Activated T-cell treated with anti-CD3 and anti-CD28 coated beads for 4 hours (primary cell): ENCODE results near the gene RHBDL3.
"Not testable (repeated sequence)": the region's sequence is repeated elsewhere in the genome, so short reads cannot be mapped to it uniquely, and the experiment has no call there.

Experiments used
- DNase-seq: peaks from one replicate; pipeline ENCODE4 v3.0.0-alpha.2; 2020

Gene RHBDL3

GRCh38 chr17:32297860-32298259 is 32.2 kb downstream of the RHBDL3 start:
- no peak for DNase-seq

DNA sequence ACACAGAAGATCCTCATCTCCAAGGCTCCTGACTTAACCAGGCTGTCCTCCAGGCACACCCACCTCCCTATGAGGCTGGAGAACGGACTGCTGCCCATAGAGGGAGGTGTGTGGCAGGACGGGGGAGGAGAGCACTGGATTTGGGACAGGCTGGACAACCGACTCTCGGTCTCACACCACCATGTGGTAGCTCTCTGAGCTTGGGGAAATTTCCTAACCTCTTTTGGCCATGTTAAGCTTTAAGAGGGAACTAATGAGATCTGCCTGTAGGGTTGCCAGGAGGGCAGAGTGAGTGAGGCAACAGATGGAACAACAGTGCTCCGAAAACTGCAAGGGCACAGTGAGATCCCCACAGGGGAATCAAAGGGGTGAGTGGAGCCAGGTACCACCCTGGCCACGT is 32.7 kb downstream of the RHBDL3 start:
- no peak for DNase-seq

- DNase-seq: no peak
Observed at GRCh38 chr17:32298721-32299579, 33.3 kb downstream of the RHBDL3 start.

DNA sequence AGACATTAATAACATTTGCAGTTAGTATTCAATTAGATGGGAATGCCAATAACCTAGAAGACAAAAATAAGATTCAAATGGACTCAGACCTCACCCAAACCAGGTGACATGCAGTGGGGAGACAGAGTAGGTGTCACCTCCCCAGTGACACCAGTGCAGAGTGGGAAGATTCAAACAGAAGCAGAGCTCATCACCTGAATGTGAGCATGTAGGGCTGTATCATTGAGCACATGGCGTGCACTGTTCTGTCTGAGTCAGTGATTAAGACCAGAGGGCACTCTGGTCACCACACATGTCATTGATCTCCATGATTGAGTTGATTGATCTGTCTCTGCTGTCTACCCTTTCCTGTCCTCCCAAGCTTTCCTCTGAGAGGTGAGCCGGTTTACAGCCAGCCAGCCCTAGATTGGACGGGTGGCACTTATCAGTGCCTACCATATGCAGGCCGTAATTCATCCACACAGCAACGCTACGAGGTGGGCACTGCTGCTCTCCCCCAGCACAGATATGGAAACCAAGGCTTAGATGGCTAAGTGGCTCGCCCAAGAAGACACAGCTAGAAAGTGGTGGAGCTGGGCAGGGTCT is 34.0 kb downstream of the RHBDL3 start:
- no peak for DNase-seq

GRCh38 chr17:32302037-32302436 is 36.4 kb downstream of the RHBDL3 start:
- no peak for DNase-seq

GRCh38 chr17:32302860-32303649 is 37.4 kb downstream of the RHBDL3 start:
- no peak for DNase-seq

GRCh38 chr17:32303781-32304288 is 38.2 kb downstream of the RHBDL3 start:
- DNase-seq: no peak

DNA sequence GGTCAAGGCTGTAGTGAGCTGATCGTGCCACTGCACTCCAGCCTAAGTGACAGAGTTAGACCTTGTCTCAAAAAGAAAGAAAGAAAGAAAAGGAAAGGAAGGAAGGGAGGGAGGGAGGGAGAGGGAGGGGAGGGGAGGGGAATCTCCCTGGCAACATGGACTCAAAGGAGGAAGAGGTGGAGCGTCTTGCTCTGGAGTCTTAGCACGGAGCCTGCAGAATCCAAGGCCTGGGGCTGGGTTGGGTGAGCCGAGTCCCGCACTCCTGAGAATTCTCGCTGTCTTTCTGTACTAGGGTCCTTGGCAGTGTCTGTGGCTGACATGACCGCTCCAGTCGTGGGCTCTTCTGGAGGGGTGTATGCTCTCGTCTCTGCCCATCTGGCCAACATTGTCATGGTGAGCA is 39.4 kb downstream of the RHBDL3 start:
- no peak for DNase-seq

- DNase-seq: no peak
Observed at GRCh38 chr17:32307658-32308057, 42.0 kb downstream of the RHBDL3 start.

- DNase-seq: no peak
Observed at GRCh38 chr17:32311028-32311536, 45.5 kb downstream of the RHBDL3 start.

- no peak for DNase-seq
Observed at GRCh38 chr17:32314636-32315035, 49.0 kb downstream of the RHBDL3 start.

DNA sequence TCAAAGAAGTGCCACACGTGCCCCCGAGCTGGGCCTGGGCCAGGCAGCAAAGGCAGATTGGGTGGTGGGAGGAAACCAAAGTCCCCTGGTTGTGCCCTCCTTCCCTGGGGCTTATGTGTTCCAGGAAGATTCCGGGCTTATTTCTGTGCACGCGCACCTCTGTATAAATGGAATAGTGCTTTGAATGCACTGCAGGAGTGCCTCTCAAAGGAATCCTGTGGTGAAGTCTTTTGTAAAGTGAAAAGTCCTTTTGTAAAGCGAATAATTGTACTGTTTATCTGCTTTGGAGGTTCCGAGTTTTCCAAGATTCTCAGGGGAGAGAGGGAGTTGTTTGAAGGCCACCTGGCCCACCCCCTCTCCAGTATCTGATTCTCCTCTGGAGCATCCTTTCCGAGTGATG is 49.5 kb downstream of the RHBDL3 start:
- no peak for DNase-seq

GRCh38 chr17:32316653-32317052 is 51.0 kb downstream of the RHBDL3 start:
- not testable (repeated sequence) for DNase-seq

- no peak for DNase-seq
Observed at GRCh38 chr17:32317353-32317752, 51.7 kb downstream of the RHBDL3 start.

DNA sequence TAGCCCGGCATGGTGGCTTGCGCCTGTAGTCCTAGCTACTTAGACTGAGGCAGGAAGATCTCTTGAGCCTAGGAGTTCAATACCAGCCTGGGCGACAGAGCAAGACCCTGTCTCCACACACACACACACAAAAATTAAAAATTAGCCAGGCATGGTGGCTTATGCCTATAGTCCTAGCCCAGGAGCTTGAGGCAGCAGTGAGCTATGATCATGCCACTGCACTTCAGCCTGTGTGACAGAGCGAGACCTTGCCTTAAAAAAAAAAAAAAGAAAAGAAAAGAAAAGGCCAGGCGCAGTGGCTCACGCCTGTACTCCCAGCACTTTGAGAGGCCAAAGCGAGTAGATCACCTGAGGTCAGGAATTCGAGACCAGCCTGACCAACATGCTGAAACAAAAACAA is 52.4 kb downstream of the RHBDL3 start:
- no peak for DNase-seq

DNA sequence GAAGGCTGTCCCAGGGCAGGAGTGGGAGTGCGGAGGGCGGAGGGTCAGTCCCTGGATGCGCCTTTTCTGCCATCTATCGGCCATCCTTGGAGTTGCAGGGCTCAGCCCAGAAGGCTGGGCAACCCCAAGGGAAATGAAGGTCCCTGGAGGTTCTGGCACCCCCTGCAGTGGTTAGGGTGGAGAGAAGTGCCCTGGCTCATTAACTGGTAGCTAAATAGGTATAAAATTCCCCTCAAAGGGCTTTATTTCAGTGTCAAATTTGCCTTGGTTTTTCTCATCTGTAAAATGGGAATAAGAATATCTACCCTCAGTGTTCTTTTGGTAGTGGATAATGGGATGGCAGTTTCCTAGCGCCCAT is 53.9 kb downstream of the RHBDL3 start:
- peak; percentile 76 for DNase-seq

DNA sequence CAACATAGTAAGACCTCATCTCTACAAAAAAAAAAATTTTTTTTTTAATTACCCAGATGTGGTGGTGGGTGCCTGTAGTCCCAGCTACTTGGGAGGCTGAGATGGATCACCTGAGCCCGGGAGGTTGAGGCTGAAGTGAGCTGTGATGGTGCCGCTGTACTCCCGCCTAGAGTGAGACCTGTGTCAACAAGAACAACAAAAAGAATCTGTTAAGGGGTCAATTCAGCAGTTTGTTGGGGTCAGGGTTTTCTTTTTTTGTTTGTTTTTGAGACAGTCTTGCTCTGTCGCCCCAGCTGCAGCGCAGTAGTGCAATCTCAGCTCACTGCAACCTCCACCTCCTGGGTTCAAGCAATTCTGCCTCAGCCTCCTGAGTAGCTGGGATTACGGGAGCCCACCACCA is 54.4 kb downstream of the RHBDL3 start:
- DNase-seq: not testable (repeated sequence)

- no peak for DNase-seq
Observed at GRCh38 chr17:32320847-32321246, 55.2 kb downstream of the RHBDL3 start.

DNA sequence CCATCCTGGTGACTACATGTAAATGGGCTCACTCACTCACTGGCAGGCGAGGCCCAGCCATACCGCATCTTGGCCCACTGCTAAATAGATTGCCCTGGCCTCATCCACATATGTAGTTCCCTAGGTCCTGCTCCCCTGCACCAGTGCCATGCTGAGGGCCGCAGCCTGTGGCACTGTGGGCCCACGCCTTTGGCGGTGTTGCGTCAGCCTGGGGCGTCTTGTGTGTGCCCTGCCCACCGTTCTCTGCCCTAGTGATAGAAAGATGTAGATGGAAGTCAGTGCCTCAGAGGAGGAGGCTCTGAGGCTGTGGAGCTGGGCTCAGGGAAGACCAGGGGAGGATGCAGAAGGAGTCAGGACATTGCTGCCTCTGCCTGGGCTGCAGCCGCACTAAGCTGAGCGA is 57.4 kb downstream of the RHBDL3 start:
- no peak for DNase-seq

- DNase-seq: peak; percentile 15
Observed at GRCh38 chr17:32323811-32324491, 58.3 kb downstream of the RHBDL3 start.

- DNase-seq: no peak
Observed at GRCh38 chr17:32327911-32328310, 62.3 kb downstream of the RHBDL3 start.

DNA sequence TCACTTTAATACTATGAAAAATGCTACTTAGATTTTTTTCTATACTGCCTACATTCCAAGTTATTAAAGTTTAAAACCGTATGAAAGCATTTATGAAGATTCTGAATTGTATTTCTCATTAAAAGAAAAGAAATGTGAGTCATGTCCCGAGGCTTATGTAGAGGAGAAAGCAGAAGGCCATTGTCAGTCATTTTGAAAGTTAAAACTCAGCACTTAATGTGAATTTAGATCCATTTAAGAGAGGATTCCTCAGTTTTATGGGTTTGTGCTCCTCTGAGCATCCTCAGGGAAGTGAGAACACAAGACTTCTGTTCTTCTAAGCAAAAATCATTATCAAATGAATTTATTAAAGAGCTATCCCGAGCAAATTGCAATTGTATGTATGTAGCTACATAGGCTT is 64.5 kb downstream of the RHBDL3 start:
- DNase-seq: no peak
